Brain microvascular endothelial cell (primary cell): ENCODE results near the gene FGF11.
"Not testable (repeated sequence)": the region's sequence is repeated elsewhere in the genome, so short reads cannot be mapped to it uniquely, and the experiment has no call there.

Experiments used
- DNase-seq: peaks from one replicate; pipeline ENCODE4 v3.0.0-alpha.2; 2020
- H3K27ac ChIP-seq: fragments of 250-450 bp; sonication (Bioruptor Pico); 2 replicates; pipeline ENCODE4 v1.5.1; 2020; ENCODE audit warnings: mild to moderate bottlenecking, moderate library complexity
- H3K27me3 ChIP-seq: fragments of 250-450 bp; sonication (Bioruptor Pico); replicated peaks from 2 replicates; pipeline ENCODE4 v1.5.1; 2020; ENCODE audit warnings: mild to moderate bottlenecking
- H3K36me3 ChIP-seq: fragments of 250-450 bp; sonication (Bioruptor Pico); replicated peaks from 2 replicates; pipeline ENCODE4 v1.5.1; 2020; ENCODE audit warnings: mild to moderate bottlenecking
- H3K4me3 ChIP-seq: 2 replicates; pipeline ENCODE4 v1.5.1; 2011; ENCODE audit warnings: low read depth, mild to moderate bottlenecking, control low read depth, low read length, moderate library complexity
- CTCF ChIP-seq: IDR thresholded peaks from 2 replicates; pipeline ENCODE4 v1.5.1; 2011; ENCODE audit warnings: low read depth, mild to moderate bottlenecking, moderate library complexity, low read length, control low read depth, inconsistent platforms; ENCODE audit errors: missing control alignments
- in situ Hi-C: cut with HindIII; loops from 2 replicates; pipeline ENCODE4 v1.10.0; 2017; ENCODE audit warnings: low sequenced_read_pairs, low pct_ligation_motif_present

The FGF11 gene

GRCh38 chr17:7468290-7468689, 29.0 kb downstream of the FGF11 start:
- H3K27me3 ChIP-seq: no peaks in the 10 kb centered on the region
- in situ Hi-C loops: no loop called here
- peaks cover 12% of the 10 kb centered on the region for H3K36me3 ChIP-seq
- TF ChIP-seq CTCF: no peak
- no peak overlapping the region for H3K4me3 ChIP-seq
- DNase-seq: no peak
- no peak overlapping the region for H3K27ac ChIP-seq

- H3K27ac ChIP-seq: no peak overlapping the region
- TF ChIP-seq CTCF: no peak
- no peaks in the 10 kb centered on the region for H3K27me3 ChIP-seq
- in situ Hi-C loops: no loop called here
- H3K36me3 ChIP-seq: peaks cover 8% of the 10 kb centered on the region
- no peak for DNase-seq
- H3K4me3 ChIP-seq: no peak overlapping the region
Measured at GRCh38 chr17:7468804-7469389, 29.6 kb downstream of the FGF11 start.

- H3K27ac ChIP-seq, H3K4me3 ChIP-seq, H3K27me3 ChIP-seq, in situ Hi-C loops, H3K36me3 ChIP-seq, DNase-seq: not testable (repeated sequence)
Measured at GRCh38 chr17:7469843-7470242, 30.5 kb downstream of the FGF11 start.

GRCh38 chr17:7470457-7470973, 31.2 kb downstream of the FGF11 start:
- H3K4me3 ChIP-seq, H3K27me3 ChIP-seq, in situ Hi-C loops, DNase-seq, H3K36me3 ChIP-seq, H3K27ac ChIP-seq: not testable (repeated sequence)

GRCh38 chr17:7471729-7472128, 32.4 kb downstream of the FGF11 start:
- Histone ChIP-seq H3K27ac (no peak overlapping the region), H3K36me3 (peaks cover 4% of the 10 kb centered on the region), H3K27me3 (no peaks in the 10 kb centered on the region), H3K4me3 (no peak overlapping the region)
- no peak for DNase-seq
- TF ChIP-seq CTCF: no peak
- in situ Hi-C loops: no loop called here

GRCh38 chr17:7474767-7475166, 35.5 kb downstream of the FGF11 start:
- H3K27me3 ChIP-seq, H3K36me3 ChIP-seq, H3K27ac ChIP-seq, in situ Hi-C loops, H3K4me3 ChIP-seq, DNase-seq: not testable (repeated sequence)

GRCh38 chr17:7475764-7476422, 36.6 kb downstream of the FGF11 start:
- H3K36me3 ChIP-seq: no peaks in the 10 kb centered on the region
- no peaks in the 10 kb centered on the region for H3K27me3 ChIP-seq
- in situ Hi-C loops: no loop called here
- DNase-seq: no peak
- H3K27ac ChIP-seq: no peak overlapping the region
- H3K4me3 ChIP-seq: no peak overlapping the region
- no peak for TF ChIP-seq CTCF
